ENCODE data around the gene FOXL2NB. TPM values are rescaled to one million over a fixed set of nuclear protein-coding genes. Genes with fewer than 3 reads are reported as not detected.

Gene FOXL2NB
- total and polyA plus RNA-seq, 10 of the 15 experiments (the other 5 are each of a cell fraction or from before 2014, with no cell fraction given), result not detected

GRCh38 chr3:138960417-138960852 lies 13.4 kb downstream of the FOXL2NB start (continued):
- TF ChIP-seq ZNF592 (IDR thresholded peaks at IDR 0.05), result no peak

- CTCF ChIA-PET, result no interaction called here
- POLR2A ChIA-PET, result no interaction called here
- DNase-seq (ENCODE audit: low read depth, low spot score), result no peak
Measured at GRCh38 chr3:138962854-138963560, 16.0 kb downstream of the FOXL2NB start.

More at GRCh38 chr3:138962854-138963560, 16.0 kb downstream of the FOXL2NB start:
- in situ Hi-C loops (cut with MboI), result no loop called here
- H3K9me3 ChIP-seq (replicated peaks; ENCODE audit: control insufficient read depth, insufficient read depth, low read length), result no peaks in the 10 kb centered on the region; the same call in 2 of the 3 replicates
- ATAC-seq, result no peak
- no peaks in the 10 kb centered on the region for H3K79me2 ChIP-seq (ENCODE audit: control insufficient read depth, insufficient read depth, low read length)
- intact Hi-C loops (cut with micrococcal nuclease; ENCODE audit: unreplicated experiment), result no loop called here
- H3K4me2 ChIP-seq (ENCODE audit: control insufficient read depth, insufficient read depth), result no peak overlapping the region
- H4K20me1 ChIP-seq (ENCODE audit: control insufficient read depth, insufficient read depth), result no peaks in the 10 kb centered on the region
- BruUV-seq (replicated peaks), result no TSS peak
- no peak overlapping the region for H3K27ac ChIP-seq (ENCODE audit: control insufficient read depth, insufficient read depth)
- FAIRE-seq, result no peak
- WGBS (ENCODE audit: insufficient coverage, insufficient replicate concordance, low lambda C conversion rate, missing lambda C conversion rate), result 37% methylated on average over 8 of the region's 8 CpGs
- no peak overlapping the region for H3K4me3 ChIP-seq
- H3K9ac ChIP-seq (ENCODE audit: control insufficient read depth, insufficient read depth, low read length), result no peak overlapping the region
- H3K27me3 ChIP-seq (replicated peaks in 1 of 2; ENCODE audit: control insufficient read depth in 2 of 2, insufficient read depth in 2 of 2, low read length in 1 of 2), result peaks cover 0 to 4% of the 10 kb centered on the region in 2 experiments; a peak in 2 of 4 replicates
- H3K36me3 ChIP-seq (ENCODE audit: control insufficient read depth in 2 of 2, insufficient read depth in 2 of 2, low read length in 1 of 2), result no peaks in the 10 kb centered on the region
- ChIA-PET RAD21 (ENCODE audit: unreplicated experiment) (no interaction called here), SMC1A (ENCODE audit: uncharacterized antibody, unreplicated experiment) (no interaction called here)
- H2AFZ ChIP-seq (ENCODE audit: control insufficient read depth, low read depth, low read length), result no peak overlapping the region
- no peaks in the 10 kb centered on the region for H3K4me1 ChIP-seq (ENCODE audit: control insufficient read depth, insufficient read depth, low read length)
- no peak for TF ChIP-seq IKZF1 (conservative IDR thresholded peaks at IDR 0.05)
- TF ChIP-seq POLR2AphosphoS5 (IDR thresholded peaks at IDR 0.05; ENCODE audit: low read length), result no peak
- TF ChIP-seq BHLHE40 (IDR thresholded peaks at IDR 0.05; ENCODE audit: borderline replicate concordance in 1 of 2, low read depth in 2 of 2, low read length in 1 of 2), result no peak
- TF ChIP-seq SMAD1 (IDR thresholded peaks at IDR 0.05; ENCODE audit: low read depth, partially characterized antibody), result no peak
- no peak for TF ChIP-seq TARDBP (IDR thresholded peaks at IDR 0.05; ENCODE audit: borderline replicate concordance)
- TF ChIP-seq EZH2 (IDR thresholded peaks at IDR 0.05; ENCODE audit: borderline replicate concordance, control insufficient read depth, low read depth, low read length), result no peak
- TF ChIP-seq, protein P1, sequence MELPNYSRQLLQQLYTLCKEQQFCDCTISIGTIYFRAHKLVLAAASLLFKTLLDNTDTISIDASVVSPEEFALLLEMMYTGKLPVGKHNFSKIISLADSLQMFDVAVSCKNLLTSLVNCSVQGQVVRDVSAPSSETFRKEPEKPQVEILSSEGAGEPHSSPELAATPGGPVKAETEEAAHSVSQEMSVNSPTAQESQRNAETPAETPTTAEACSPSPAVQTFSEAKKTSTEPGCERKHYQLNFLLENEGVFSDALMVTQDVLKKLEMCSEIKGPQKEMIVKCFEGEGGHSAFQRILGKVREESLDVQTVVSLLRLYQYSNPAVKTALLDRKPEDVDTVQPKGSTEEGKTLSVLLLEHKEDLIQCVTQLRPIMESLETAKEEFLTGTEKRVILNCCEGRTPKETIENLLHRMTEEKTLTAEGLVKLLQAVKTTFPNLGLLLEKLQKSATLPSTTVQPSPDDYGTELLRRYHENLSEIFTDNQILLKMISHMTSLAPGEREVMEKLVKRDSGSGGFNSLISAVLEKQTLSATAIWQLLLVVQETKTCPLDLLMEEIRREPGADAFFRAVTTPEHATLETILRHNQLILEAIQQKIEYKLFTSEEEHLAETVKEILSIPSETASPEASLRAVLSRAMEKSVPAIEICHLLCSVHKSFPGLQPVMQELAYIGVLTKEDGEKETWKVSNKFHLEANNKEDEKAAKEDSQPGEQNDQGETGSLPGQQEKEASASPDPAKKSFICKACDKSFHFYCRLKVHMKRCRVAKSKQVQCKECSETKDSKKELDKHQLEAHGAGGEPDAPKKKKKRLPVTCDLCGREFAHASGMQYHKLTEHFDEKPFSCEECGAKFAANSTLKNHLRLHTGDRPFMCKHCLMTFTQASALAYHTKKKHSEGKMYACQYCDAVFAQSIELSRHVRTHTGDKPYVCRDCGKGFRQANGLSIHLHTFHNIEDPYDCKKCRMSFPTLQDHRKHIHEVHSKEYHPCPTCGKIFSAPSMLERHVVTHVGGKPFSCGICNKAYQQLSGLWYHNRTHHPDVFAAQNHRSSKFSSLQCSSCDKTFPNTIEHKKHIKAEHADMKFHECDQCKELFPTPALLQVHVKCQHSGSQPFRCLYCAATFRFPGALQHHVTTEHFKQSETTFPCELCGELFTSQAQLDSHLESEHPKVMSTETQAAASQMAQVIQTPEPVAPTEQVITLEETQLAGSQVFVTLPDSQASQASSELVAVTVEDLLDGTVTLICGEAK (IDR thresholded peaks at IDR 0.05; ENCODE audit: borderline replicate concordance), result no peak
- TF ChIP-seq SUPT20H (IDR thresholded peaks at IDR 0.05; ENCODE audit: borderline replicate concordance, control insufficient read depth, low read depth, low read length), result no peak
- TF ChIP-seq FOXK2 (IDR thresholded peaks at IDR 0.05), result no peak
- TF ChIP-seq RBBP5 (conservative IDR thresholded peaks at IDR 0.05), result no peak
